HG03064 (cell line): ENCODE measurements around the gene KDELR1.
A peak's percentile ranks its signal among the peaks of the same experiment; 100 is the strongest.
"Not testable (repeated sequence)": the region's sequence is repeated elsewhere in the genome, so short reads cannot be mapped to it uniquely, and the experiment has no call there.

Experiments
- ATAC-seq: cut with Tn5 transposase; IDR thresholded peaks from one replicate; pipeline ENCODE4 v1.9.1; 2021; ENCODE audit warnings: low read depth; ENCODE audit not compliant: unreplicated experiment

The KDELR1 gene

DNA sequence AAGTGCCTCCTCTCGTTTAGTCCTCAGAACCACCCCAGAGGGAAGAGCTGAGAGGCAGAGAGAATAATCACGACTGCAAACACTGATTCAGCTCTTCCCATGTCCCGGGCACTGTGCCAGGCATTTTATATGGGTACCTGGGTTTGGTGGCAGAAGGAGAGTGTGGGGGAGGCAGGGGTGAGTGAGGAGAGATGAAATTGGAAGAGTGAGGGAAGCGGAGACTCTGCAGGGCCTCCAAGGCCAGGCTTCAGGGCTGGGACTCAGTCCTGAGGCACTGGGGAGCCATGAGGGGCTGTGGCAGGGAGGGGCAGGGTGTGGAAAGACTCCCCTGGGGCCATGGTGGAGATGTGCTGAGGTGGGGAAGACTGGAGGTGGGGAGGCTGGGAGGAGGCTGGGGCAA, 18.4 kb downstream of the KDELR1 start:
- ATAC-seq: no peak

GRCh38 chr19:48371771-48372170, 19.6 kb downstream of the KDELR1 start:
- not testable (repeated sequence) for ATAC-seq

DNA sequence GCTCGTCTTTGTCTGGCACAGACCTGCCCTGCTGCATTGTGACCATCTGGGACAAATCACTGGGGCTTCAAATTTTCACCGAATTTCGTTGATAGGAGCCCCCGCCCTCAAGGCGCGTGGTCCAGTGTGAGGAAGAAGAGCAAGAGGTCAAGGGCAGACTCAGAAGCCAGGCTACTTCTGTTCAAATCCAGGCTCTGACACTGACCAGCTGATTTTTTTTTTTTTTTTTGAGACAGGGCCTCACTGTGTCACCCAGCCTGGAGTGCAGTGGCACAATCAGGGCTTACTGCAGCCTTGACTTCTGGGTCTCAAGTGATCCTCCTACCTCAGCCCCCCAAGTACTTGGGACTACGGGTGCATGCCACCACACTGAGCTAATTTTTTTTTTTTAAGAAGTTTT, 20.0 kb downstream of the KDELR1 start:
- ATAC-seq: no peak

DNA sequence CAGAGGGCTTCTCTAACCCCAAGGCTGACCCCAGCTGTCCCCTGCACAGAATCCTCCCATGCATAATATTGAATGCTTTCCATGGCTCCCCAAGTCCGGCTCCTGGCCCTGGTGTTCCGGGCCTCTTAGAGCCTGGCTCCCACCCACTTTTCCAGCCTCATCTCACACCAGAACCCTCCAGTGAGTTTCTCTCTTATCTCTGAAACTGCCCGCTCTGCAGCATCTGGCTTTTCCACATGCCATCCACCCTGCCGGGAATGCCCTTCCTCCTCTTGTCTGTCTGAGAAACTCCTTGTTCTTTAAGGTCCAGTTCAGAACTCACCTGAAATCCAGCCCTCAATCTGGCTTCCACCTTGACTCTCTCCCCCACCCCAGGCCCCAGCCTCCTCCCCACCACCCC, 20.4 kb downstream of the KDELR1 start:
- ATAC-seq: no peak

DNA sequence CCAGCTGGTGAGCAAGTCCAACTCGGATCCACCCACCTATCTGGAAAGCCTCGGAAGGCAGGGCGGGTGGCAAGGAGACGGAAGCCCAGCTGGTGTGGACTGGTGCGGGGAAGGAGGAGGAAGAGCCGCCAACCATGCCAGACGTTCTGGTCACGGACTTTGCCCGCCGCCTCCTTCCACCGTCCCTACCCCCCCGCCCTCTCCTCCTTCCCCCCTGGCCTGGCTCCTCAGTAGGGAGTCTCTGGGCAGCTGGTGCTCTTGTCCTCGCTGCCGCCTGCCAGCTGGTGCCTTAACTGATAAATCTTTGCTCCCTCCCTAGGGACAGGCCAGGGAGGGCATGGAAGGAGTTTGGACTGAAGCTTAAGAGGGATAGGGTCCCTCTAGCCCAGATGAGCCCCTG, 22.4 kb downstream of the KDELR1 start:
- ATAC-seq: no peak

DNA sequence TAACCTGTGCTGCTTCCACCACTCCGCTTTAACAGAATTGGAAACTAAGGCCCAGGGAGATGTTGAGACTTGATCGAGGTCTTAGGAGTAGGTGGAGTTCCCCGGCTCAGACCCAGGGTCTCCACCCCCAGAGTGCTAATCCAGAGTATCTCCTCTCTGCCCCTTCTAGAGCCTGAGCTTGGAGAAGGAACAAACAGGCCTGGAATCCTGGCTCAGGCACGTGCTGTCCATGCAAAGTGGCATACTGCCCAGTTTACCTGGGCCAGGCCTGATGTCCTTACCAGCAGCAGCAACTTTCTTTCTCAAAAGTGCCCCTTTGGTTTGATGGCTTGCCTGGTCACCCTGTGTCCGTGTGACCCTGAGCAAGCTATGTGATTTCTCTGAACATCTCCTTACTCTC, 23.5 kb downstream of the KDELR1 start:
- ATAC-seq: no peak

- no peak for ATAC-seq
Observed at GRCh38 chr19:48365602-48366001, 25.7 kb downstream of the KDELR1 start.

GRCh38 chr19:48364598-48365348, 26.6 kb downstream of the KDELR1 start:
- no peak for ATAC-seq

GRCh38 chr19:48363810-48364597, 27.3 kb downstream of the KDELR1 start, which contains the start of the genes SYNGR4 and TMEM143:
TSS of gene SYNGR4 (plus strand) at chr19:48364367. CDS start at chr19:48365843, 1,476 bp downstream.
TSS of gene TMEM143 (minus strand) at chr19:48363940. CDS start at chr19:48363920, 20 bp downstream.
- ATAC-seq: peak; percentile 72

DNA sequence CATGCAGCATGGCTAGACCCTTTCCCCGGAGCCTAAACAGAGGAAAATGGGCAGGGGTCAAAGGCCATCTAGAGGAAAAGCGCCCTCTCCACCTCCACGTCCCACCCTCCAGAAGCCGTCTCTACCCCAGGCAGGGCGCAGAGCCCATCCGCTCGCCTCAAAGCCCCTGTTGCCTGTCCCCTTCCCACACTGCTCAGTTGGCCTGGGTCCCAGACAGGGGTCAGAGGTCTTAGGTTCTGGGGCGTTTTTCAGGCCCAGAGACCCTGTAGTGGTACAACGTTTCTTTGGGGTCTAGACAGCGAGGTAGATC, 27.9 kb downstream of the KDELR1 start:
- peak; percentile 3 for ATAC-seq

DNA sequence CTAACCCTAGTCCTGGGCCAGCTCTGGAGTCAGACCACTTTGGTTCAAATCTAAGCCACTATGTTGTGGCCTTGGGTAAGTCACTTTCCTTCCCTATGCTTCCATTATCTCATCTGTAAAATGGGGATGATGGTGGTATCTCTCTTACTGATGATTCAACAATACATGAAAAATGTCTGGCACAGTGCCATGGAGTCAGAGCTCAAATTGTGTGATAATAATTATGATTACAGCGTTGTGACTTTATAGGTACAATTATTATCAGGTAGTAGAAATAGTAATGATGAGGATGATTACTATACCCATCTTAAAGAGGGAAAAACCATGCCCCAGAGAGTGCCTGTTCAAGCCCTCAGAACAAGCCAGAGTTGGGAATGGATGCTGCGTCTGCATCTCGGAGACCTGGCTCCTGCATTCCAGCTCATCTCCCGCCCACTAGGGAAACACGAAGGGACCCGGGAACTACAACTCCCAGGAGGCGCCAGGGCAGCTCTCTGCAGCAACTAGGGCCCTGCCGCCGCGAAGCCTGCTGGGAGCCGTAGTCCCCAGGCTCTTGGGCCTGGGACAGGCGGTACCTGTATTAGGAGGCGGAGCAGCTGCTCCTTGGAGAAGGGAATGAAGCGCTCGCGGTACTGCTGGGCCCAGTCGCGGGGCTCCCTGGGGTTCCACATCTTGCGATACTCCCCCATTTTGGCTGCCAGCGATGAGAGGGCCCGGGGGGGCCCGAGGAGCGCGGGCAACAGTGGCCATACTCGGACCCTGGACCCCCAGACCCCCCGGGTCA, 28.4 kb downstream of the KDELR1 start:
- ATAC-seq: peak; percentile 58

GRCh38 chr19:48361912-48362311, 29.4 kb downstream of the KDELR1 start:
- no peak for ATAC-seq

DNA sequence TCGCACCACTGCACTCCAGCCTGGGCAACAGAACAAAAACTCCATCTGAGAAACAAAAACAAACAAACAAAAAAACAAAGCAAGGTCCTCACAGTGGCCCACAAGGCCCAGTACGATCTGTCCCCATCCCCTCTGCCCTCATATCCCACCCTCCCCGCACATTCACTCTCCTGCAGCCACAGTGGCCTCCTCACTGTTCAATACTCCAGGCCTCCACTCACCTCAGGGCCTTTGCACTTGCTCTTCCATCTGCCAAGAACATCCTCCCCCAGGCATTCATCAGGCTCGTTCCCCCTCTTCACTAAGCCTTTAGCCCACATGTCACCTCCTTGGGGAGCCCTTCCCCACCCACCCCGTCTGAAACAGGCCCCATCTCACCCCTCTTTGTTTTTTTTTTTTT, 32.2 kb downstream of the KDELR1 start:
- ATAC-seq: no peak

DNA sequence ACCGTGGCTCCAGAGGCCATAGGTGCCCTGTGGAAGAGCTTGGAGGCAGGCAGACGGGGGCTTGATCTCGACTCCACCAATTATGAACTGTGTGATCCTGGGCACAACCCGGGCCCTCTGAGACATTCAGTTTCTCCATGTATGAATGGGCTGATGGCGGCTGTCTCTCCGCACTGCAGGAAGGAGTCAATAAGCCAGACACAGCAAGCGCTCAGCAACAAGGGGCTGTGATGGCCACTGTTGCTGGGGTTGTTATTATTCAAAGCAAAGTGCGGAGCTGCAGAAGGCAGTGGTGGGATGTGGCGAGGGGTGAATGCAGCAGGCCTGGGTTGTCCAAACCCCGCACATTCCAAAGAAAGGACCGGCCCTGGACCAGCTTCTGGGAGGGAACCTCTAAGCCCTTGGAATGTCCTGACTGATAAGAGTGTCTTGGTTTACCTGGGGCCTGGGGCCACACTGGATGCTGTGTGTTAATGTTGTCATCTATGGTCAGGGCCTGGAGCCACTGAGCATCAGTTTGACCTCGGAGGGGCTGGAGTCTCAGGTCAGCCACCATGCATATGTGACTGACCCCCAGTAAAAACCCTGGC, 35.9 kb downstream of the KDELR1 start:
- ATAC-seq: no peak

GRCh38 chr19:48354332-48354992, 36.9 kb downstream of the KDELR1 start:
- no peak for ATAC-seq

DNA sequence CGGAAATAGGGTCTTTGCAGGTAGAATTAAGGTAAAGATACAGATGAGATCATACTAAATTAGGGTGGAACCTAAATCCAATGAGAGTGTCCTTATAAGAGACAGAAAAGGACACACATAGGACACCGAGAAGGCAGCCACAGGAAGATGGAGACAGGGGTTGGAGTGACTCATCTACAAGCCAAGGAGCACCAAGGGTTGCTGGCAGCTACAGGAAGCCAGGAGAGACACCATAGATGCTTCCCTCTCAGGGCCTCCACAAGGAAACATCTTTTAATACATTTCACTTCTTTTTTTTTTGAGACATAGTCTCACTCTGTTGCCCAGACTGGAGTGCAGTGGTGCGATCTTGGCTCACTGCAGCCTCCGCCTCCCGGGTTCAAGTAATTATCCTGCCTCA, 37.7 kb downstream of the KDELR1 start:
- no peak for ATAC-seq

- no peak for ATAC-seq
Observed at GRCh38 chr19:48351341-48351752, 40.0 kb downstream of the KDELR1 start.

GRCh38 chr19:48350856-48351255, 40.5 kb downstream of the KDELR1 start:
- ATAC-seq: no peak

DNA sequence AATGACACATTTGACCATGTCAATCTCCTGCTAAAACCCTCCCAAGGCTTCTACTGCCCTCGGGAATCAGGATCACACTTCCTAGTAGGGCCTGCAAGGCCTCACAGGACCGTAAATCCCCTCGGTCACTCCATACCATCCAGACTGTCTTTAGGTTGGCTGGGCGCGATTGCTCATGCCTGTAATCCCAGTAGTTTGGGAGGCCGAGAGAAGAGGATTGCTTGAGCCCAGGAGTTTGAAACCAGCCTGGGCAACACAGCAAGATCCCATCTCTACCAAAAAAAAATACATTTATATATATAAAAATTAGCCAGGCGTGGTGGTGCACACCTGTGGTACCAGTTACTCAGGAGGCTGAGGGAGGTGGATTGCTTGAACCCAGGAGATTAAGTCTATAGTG, 42.6 kb downstream of the KDELR1 start:
- ATAC-seq: no peak

GRCh38 chr19:48348045-48348444, 43.3 kb downstream of the KDELR1 start:
- ATAC-seq: no peak
